Body of pancreas (tissue), 4 donors: Measurements from ENCODE around the gene EBP.

Experiments used
- CTCF ChIP-seq, 7 experiments: fragments of 450-650 bp in 4 of 7; fragments of 200-600 bp in 3 of 7; sonication (generic) in 3 of 7; IDR thresholded peaks; one replicate each; pipeline ENCODE4 v1.5.1; 2016 to 2019; ENCODE audit warnings: antibody characterized with exemption in 7 of 7
- POLR2A ChIP-seq, 3 donors: fragments of 450-650 bp; IDR thresholded peaks; one replicate each; pipeline ENCODE4 v1.6.1; 2016; ENCODE audit warnings: antibody characterized with exemption in 3 of 3, mild to moderate bottlenecking in 2 of 3

- TF ChIP-seq POLR2A (IDR thresholded peaks at IDR 0.05) (no peak), CTCF (IDR thresholded peaks at IDR 0.05) (peak in 5 of 7 experiments; percentile 11 to 33 (median 28))
Measured at GRCh38 chrX:48511560-48511959, 10.0 kb upstream of the EBP start.
